Kidney (tissue), 22 donors: ENCODE data around the gene NSFL1C. TPM values are rescaled to one million over a fixed set of nuclear protein-coding genes. Genes with fewer than 3 reads are reported as not detected.

ENCODE experiments used
- DNase-seq, 5 donors: peaks; one replicate each; pipeline ENCODE4 v3.0.0-alpha.2; 2013 to 2020
- FAIRE-seq: peaks from 2 replicates; lab custom pipeline; 2012; peaks lifted over from hg19 to GRCh38; lab: Jason Lieb, UNC
- H3K27ac ChIP-seq, 2 donors: one replicate each; pipeline ENCODE4 v1.7.0; 2013; ENCODE audit warnings: low read depth in 2 of 2, low read length in 2 of 2, inconsistent platforms in 1 of 2
- H3K27me3 ChIP-seq: one replicate; pipeline ENCODE4 v1.7.1; 2013; ENCODE audit warnings: low read length, inconsistent platforms; ENCODE audit not compliant: control insufficient read depth, insufficient read depth
- H3K36me3 ChIP-seq, 3 donors: one replicate each; pipeline versions ENCODE4 v1.7.0 to v1.7.1; 2013; ENCODE audit warnings: low read length in 3 of 3, control low read depth in 1 of 3, inconsistent platforms in 1 of 3; ENCODE audit not compliant: insufficient read depth in 3 of 3, control insufficient read depth in 2 of 3
- H3K4me1 ChIP-seq, 3 donors: one replicate each; pipeline versions ENCODE4 v1.7.0 to v1.7.1; 2013; ENCODE audit warnings: low read length in 3 of 3, inconsistent platforms in 1 of 3, low read depth in 1 of 3; ENCODE audit not compliant: control insufficient read depth in 2 of 3, insufficient read depth in 2 of 3
- H3K4me3 ChIP-seq, 3 donors: one replicate each; pipeline versions ENCODE4 v1.7.0 to v1.8.1; 2013; ENCODE audit warnings: low read length in 3 of 3, control low read depth in 1 of 3, inconsistent platforms in 1 of 3
- H3K9ac ChIP-seq, 3 donors: one replicate each; pipeline versions ENCODE4 v1.7.0 to v1.7.1; 2013; ENCODE audit warnings: low read length in 3 of 3, control low read depth in 1 of 3, inconsistent platforms in 1 of 3
- H3K9me3 ChIP-seq, 3 donors: one replicate each; pipeline versions ENCODE4 v1.7.0 to v1.7.1; 2013; ENCODE audit warnings: low read length in 3 of 3, control low read depth in 1 of 3, inconsistent platforms in 1 of 3; ENCODE audit not compliant: control insufficient read depth in 2 of 3, insufficient read depth in 1 of 3
- intact Hi-C: fragments of 100-400 bp; cut with DNase I; formaldehyde crosslinking; loops from one replicate; pipeline ENCODE4 v1.11.1; 2022
- long read RNA-seq, 10 donors: library from polyadenylated mRNA in 1 of 10; unstranded in 1 of 10; transcript quantifications; one replicate each; pipeline ENCODE4 v2.0.0 and lab custom pipeline, GENCODE V29; 2021 to 2026
- polyA plus RNA-seq: library from polyadenylated mRNA; stranded (reverse); fragments of 350-450 nt; fragmentation: Illumina TruSeq; extraction: RNeasy Lipid Tissue Mini Kit (QIAGEN cat#74804); gene quantifications from one replicate; pipeline ENCODE4 v1.2.3, GENCODE V29; 2014; ENCODE audit warnings: low read depth, low replicate concordance; ENCODE audit not compliant: insufficient read depth
- total RNA-seq: library from RNA; stranded (reverse); fragmentation: NEBNext Ultra II Directional; extraction: Animal tissue kit (Norgen Biotek cat#: 25700); gene quantifications from one replicate; pipeline ENCODE4 v1.2.1, GENCODE V29; 2021
- TF ChIP-seq, protein P1 (sequence below): IDR thresholded peaks from 3 replicates; pipeline ENCODE4 v1.5.1; 2012; ENCODE audit warnings: mild to moderate bottlenecking, moderate library complexity, borderline replicate concordance; ENCODE audit not compliant: insufficient read depth; ENCODE audit errors: extremely low read depth
- donor health status: control.
- donor health status: control.
- donor health status: control.
- donor health status: control.
- donor health status: control.
- donor health status: DM: yes; HTN: yes; CAD: no.
- donor health status: Normal renal cell carcinoma (clear cell type).

Gene NSFL1C
- 78.2 TPM for total RNA-seq
- polyA plus RNA-seq: 76.1 TPM
- long read RNA-seq, donor 1, transcript NSFL1C-201 (9 exons, 3,568 nt): major isoform, 17 of 20 reads
- long read RNA-seq, donor 1, partial matches to known transcripts: 0 of 20 reads
- long read RNA-seq, donor 1, other reads (novel, unspliced or antisense): 0 of 20 reads
- long read RNA-seq, donor 2, transcript NSFL1C-201 (9 exons, 3,568 nt): major isoform, 16 of 37 reads
- long read RNA-seq, donor 2, partial matches to known transcripts: 10 of 37 reads
- long read RNA-seq, donor 2, other reads (novel, unspliced or antisense): 9 of 37 reads
- long read RNA-seq, donor 3, transcript NSFL1C-208 (3 exons, 456 nt): minor isoform, 7 of 34 reads
- long read RNA-seq, donor 3, transcript NSFL1C-201 (9 exons, 3,568 nt): major isoform, 15 of 34 reads
- long read RNA-seq, donor 3, partial matches to known transcripts: 8 of 34 reads
- long read RNA-seq, donor 3, other reads (novel, unspliced or antisense): 0 of 34 reads
- long read RNA-seq, donor 4, transcript NSFL1C-201 (9 exons, 3,568 nt): major isoform, 25 of 39 reads
- long read RNA-seq, donor 4, partial matches to known transcripts: 12 of 39 reads
- long read RNA-seq, donor 4, other reads (novel, unspliced or antisense): 0 of 39 reads
- long read RNA-seq, donor 5, partial matches to known transcripts: 0 of 2 reads
- long read RNA-seq, donor 5, other reads (novel, unspliced or antisense): 0 of 2 reads
- long read RNA-seq, donor 6, transcript NSFL1C-201 (9 exons, 3,568 nt): major isoform, 9 of 10 reads
- long read RNA-seq, donor 6, partial matches to known transcripts: 0 of 10 reads
- long read RNA-seq, donor 6, other reads (novel, unspliced or antisense): 0 of 10 reads
- long read RNA-seq, donor 7, transcript NSFL1C-201 (9 exons, 3,568 nt): major isoform, 66 of 82 reads
- long read RNA-seq, donor 7, partial matches to known transcripts: 8 of 82 reads
- long read RNA-seq, donor 7, other reads (novel, unspliced or antisense): 7 of 82 reads
- long read RNA-seq, donor 8, transcript NSFL1C-201 (9 exons, 3,568 nt): major isoform, 13 of 21 reads
- long read RNA-seq, donor 8, partial matches to known transcripts: 0 of 21 reads
- long read RNA-seq, donor 8, other reads (novel, unspliced or antisense): 5 of 21 reads
- long read RNA-seq, donor 9, transcript NSFL1C-201 (9 exons, 3,568 nt): major isoform, 8 of 10 reads
- long read RNA-seq, donor 9, partial matches to known transcripts: 0 of 10 reads
- long read RNA-seq, donor 9, other reads (novel, unspliced or antisense): 0 of 10 reads
- long read RNA-seq, donor 10, transcript NSFL1C-201 (9 exons, 3,568 nt): major isoform, 19 of 30 reads
- long read RNA-seq, donor 10, partial matches to known transcripts: 8 of 30 reads
- long read RNA-seq, donor 10, other reads (novel, unspliced or antisense): 0 of 30 reads

DNA sequence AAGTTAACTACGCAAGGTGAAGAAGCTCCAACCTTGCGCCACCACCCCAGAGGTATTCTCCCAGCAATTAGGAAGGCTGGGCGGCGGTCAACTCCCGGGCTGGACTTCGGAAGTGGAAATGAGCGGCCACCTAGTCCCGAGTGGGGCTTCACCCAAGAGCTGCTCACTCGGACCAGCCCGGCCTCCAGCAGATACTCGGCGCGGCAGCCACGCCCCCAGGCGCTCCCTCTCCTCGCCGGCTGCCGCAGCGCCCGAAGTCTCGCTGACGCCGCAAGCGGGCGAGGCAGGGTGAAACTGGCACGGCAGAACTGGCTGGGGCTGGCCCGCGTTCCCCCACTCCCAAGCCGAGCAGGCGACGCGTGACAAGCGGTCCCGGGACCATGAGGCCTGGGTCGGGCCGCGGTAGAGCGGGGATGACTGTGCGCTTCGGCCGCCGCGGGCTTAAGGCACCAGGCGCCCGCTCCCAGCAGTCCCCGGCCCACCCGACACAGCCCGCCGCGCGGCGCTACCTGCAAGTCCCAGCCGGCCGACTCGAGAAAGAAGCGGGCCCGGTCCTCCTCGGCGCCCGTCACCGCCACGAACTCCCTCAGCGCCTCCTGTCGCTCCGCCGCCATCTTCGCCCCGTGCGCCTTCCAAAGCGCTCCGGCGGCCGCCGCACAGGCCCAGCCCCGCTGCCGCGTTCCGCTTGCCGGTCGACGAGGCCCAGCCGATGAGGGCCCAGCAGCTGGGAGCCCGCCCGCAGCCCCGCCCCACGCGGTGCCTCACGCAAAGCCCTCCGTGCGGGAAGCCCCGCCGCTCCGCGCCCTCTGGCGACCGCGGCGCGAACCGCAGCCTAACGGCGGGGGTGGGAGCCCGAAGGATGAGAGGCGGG lies at the start of gene NSFL1C:
Gene NSFL1C, minus strand, starts transcription at position 639 of the 871 bp plus-strand sequence. Its CDS starts 25 bp downstream, at position 614.
- peaks cover 0 to 10% (median 4%) of the 10 kb centered on the region in 3 donors for H3K36me3 ChIP-seq
- TF ChIP-seq, protein P1, sequence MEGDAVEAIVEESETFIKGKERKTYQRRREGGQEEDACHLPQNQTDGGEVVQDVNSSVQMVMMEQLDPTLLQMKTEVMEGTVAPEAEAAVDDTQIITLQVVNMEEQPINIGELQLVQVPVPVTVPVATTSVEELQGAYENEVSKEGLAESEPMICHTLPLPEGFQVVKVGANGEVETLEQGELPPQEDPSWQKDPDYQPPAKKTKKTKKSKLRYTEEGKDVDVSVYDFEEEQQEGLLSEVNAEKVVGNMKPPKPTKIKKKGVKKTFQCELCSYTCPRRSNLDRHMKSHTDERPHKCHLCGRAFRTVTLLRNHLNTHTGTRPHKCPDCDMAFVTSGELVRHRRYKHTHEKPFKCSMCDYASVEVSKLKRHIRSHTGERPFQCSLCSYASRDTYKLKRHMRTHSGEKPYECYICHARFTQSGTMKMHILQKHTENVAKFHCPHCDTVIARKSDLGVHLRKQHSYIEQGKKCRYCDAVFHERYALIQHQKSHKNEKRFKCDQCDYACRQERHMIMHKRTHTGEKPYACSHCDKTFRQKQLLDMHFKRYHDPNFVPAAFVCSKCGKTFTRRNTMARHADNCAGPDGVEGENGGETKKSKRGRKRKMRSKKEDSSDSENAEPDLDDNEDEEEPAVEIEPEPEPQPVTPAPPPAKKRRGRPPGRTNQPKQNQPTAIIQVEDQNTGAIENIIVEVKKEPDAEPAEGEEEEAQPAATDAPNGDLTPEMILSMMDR: peak; percentile 89
- H3K27ac ChIP-seq: peak within 1 kb of the TSS; percentile 64 to 73
- FAIRE-seq (no peak), DNase-seq (peak; percentile 96 to 98 (median 97))
- H3K9me3 ChIP-seq: no peaks in the 10 kb centered on the region
- no peaks in the 10 kb centered on the region for H3K27me3 ChIP-seq
- intact Hi-C loops: no loop called here
- H3K9ac ChIP-seq: peak within 1 kb of the TSS; percentile 22 to 49 (median 41)
- peaks cover 3 to 21% (median 14%) of the 10 kb centered on the region in 3 donors for H3K4me1 ChIP-seq
- peak within 1 kb of the TSS; percentile 52 to 79 (median 67) for H3K4me3 ChIP-seq

DNA sequence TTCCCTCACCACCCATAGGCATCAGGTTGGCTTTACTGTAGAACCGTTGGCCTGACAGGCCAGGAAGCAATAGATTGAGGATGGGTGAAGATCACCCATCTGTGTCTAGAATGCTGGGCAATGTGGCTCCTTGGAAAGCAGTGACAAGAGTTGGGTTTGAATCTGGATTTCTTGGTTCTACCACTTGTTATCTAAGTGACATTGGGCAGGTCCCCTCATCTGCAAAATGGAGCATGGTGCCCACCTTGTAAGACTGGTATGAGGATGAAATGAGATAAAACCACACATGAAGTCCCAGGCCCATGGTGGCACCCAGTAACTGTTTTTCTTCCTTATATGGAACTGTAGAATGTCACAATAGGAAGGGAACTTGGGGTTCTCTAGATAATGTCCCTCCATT lies 47.2 kb upstream of the NSFL1C start:
- DNase-seq (no peak), FAIRE-seq (no peak)
- H3K9me3 ChIP-seq: no peaks in the 10 kb centered on the region
- no peak overlapping the region for H3K27ac ChIP-seq
- no peak overlapping the region for H3K9ac ChIP-seq
- no peaks in the 10 kb centered on the region for H3K4me1 ChIP-seq
- H3K36me3 ChIP-seq: no peaks in the 10 kb centered on the region
- TF ChIP-seq, protein P1: no peak
- H3K27me3 ChIP-seq: no peaks in the 10 kb centered on the region
- intact Hi-C loops: no loop called here
- no peak overlapping the region for H3K4me3 ChIP-seq

DNA sequence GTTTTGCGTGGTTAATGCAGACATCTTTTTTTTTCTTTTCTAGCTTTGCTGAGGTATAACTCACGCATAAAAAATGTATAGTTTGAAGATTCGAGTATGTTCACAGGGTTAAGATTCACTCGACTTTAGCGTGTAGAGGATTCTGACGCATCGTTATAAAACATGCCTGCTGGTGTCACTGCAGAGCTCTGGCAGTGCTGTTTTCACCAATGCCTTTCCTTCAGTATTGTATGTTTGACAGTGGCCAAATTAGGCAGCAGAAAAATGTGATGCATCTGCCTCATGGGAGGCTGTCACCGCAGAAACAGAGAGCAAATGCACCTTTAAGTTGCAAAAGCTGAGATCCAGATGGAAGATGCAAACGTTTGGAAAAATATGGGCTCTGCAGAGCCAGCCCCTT lies 42.6 kb upstream of the NSFL1C start:
- Histone ChIP-seq H3K9me3 (no peaks in the 10 kb centered on the region), H3K9ac (no peak overlapping the region), H3K27me3 (no peaks in the 10 kb centered on the region), H3K27ac (no peak overlapping the region), H3K36me3 (no peaks in the 10 kb centered on the region), H3K4me3 (no peak overlapping the region), H3K4me1 (no peaks in the 10 kb centered on the region)
- TF ChIP-seq, protein P1: peak; percentile 23
- intact Hi-C loops: no loop called here
- FAIRE-seq: no peak
- DNase-seq: peak in 1 of 5 donors; percentile 23
